Left ventricle myocardium inferior (tissue), 1 donor: ENCODE results near the gene TAOK2. TPM values are rescaled to one million over a fixed set of nuclear protein-coding genes. Genes with fewer than 3 reads are reported as not detected.

Source experiments
- DNase-seq: peaks from one replicate; pipeline ENCODE4 v3.0.0-alpha.2; 2020
- H3K27ac ChIP-seq: fragments of 200-600 bp; replicated peaks from 2 replicates; pipeline ENCODE4 v1.8.0; 2021
- H3K27me3 ChIP-seq: fragments of 200-600 bp; 2 replicates; pipeline ENCODE4 v1.8.0; 2021; ENCODE audit warnings: low read depth
- H3K36me3 ChIP-seq: fragments of 200-600 bp; 2 replicates; pipeline ENCODE4 v1.8.0; 2021
- H3K4me1 ChIP-seq: fragments of 200-600 bp; 2 replicates; pipeline ENCODE4 v1.8.0; 2021
- H3K4me3 ChIP-seq: fragments of 200-600 bp; 2 replicates; pipeline ENCODE4 v1.8.0; 2021; ENCODE audit warnings: mild to moderate bottlenecking, moderate library complexity
- H3K9me3 ChIP-seq: fragments of 200-600 bp; replicated peaks from 2 replicates; pipeline ENCODE4 v1.8.0; 2021
- intact Hi-C: fragments of 100-400 bp; cut with micrococcal nuclease; formaldehyde crosslinking; loops from one replicate; pipeline ENCODE4 v1.11.0; 2022
- total RNA-seq: library from RNA; stranded (reverse); fragmentation: NEBNext Ultra II Directional; extraction: Animal tissue kit (Norgen Biotek cat#: 25700); gene quantifications from one replicate; pipeline ENCODE4 v1.2.1, GENCODE V29; 2021
- TF ChIP-seq, protein P1 (sequence below): fragments of 200-600 bp; IDR thresholded peaks from 2 replicates; pipeline ENCODE4 v1.8.0; 2021; ENCODE audit warnings: antibody characterized with exemption, mild to moderate bottlenecking, borderline replicate concordance
- donor health status: DM: no; HTN: yes; CAD: no; lungs with severe emphysema.

The TAOK2 gene
- total RNA-seq, 1 donor from 2014 or later = 34.3 TPM

DNA sequence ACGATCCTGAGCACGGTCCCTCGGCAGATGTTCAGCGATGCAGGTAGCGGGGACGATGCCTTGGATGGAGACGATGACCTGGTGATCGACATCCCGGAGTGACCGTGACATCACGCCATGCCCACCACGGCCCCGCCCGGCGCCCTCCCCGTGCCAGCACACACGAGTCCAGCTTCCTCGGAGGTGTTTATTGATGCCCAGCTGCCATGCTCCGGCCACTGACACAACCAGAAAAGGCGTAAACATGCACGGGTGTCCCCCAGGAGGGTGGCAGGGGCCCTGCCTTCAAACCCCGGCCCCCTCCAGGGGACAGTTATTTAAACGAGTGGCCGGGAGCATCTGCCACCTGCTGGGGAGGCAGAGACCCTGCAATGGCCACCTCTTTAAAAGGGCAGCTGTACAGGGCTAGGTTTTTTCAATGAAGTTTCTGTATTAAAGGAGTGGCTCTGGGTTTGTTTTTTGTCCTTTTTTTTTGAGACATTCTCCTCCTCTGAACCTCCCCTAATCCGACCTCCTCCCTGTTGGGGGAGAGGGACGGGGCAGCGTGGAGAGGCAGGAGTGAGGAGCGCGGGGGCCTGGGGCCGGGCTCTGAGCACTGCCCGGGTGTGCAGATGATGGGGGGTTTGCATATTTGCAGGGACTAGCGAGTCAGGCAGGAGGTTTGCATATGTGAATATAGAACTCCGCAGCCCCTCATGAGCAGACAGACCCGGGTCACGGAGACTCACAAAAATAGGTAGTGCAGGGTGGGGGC lies 31.9 kb downstream of the TAOK2 start:
- Histone ChIP-seq H3K9me3 (no peaks in the 10 kb centered on the region), H3K4me1 (peaks cover 12% of the 10 kb centered on the region), H3K4me3 (no peak overlapping the region), H3K27me3 (peaks cover 27% of the 10 kb centered on the region), H3K27ac (no peak overlapping the region), H3K36me3 (peaks cover 13% of the 10 kb centered on the region)
- intact Hi-C loops = no loop called here
- TF ChIP-seq, protein P1, sequence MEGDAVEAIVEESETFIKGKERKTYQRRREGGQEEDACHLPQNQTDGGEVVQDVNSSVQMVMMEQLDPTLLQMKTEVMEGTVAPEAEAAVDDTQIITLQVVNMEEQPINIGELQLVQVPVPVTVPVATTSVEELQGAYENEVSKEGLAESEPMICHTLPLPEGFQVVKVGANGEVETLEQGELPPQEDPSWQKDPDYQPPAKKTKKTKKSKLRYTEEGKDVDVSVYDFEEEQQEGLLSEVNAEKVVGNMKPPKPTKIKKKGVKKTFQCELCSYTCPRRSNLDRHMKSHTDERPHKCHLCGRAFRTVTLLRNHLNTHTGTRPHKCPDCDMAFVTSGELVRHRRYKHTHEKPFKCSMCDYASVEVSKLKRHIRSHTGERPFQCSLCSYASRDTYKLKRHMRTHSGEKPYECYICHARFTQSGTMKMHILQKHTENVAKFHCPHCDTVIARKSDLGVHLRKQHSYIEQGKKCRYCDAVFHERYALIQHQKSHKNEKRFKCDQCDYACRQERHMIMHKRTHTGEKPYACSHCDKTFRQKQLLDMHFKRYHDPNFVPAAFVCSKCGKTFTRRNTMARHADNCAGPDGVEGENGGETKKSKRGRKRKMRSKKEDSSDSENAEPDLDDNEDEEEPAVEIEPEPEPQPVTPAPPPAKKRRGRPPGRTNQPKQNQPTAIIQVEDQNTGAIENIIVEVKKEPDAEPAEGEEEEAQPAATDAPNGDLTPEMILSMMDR = peak; percentile 83
- no peak for DNase-seq

DNA sequence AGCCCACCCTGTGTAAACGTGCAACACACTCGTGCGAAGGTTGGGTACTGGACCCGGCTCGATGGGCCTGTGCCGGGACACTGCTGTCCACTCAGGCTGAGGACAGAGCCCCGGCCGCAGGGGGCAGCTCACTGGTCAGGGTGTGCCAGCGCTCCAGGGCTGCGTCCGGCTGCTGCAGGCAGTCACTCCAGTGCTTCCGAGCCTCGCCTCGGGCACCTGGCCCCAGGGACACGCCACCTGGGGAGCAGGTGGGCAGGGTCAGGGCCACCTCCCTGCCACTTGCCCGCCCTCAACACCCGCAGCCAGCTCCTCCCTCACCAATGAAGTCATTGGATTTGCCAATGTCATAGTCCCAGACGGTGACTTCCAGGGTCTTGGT lies 32.4 kb downstream of the TAOK2 start:
- Histone ChIP-seq H3K4me1 (peaks cover 18% of the 10 kb centered on the region), H3K27me3 (peaks cover 33% of the 10 kb centered on the region), H3K36me3 (peaks cover 8% of the 10 kb centered on the region), H3K9me3 (no peaks in the 10 kb centered on the region), H3K4me3 (no peak overlapping the region), H3K27ac (no peak overlapping the region)
- TF ChIP-seq, protein P1 = no peak
- intact Hi-C loops = no loop called here
- DNase-seq = no peak

DNA sequence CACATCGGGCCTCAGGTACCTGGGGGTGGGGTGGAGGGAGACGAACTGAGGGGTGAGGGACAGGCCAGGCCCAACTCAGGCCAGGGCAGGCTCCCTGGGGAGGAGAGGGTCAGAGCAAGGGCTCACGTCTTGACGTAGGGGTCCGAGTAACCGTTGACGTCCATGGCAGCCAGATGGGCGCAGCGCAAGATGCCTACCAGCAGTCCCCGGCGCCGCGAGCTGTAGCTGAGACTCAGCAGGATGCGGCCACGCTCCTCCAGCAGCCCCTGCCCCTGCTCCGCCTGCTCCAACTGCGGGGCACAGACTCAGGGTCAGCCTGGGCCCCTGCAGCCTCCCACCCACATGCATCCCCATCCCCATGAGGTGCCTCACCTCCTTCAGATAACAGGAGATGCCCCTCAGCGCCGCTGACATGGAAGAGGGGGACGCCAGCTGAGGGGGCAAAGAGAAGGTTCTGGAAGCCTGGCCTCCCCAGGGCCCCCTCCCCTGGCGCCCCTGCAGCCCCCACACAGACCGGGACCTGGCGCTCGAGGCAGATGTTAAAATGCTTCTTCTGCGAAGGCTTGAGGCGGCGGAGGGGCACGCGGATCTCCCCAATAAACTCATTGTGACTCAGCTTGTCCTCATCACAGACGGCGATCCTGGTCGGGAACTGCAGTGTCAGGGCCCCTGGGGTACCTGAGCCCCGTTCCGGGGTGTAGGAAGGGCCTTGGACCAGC lies 33.1 kb downstream of the TAOK2 start:
- TF ChIP-seq, protein P1 = no peak
- Histone ChIP-seq H3K27me3 (peaks cover 40% of the 10 kb centered on the region), H3K9me3 (no peaks in the 10 kb centered on the region), H3K4me3 (no peak overlapping the region), H3K4me1 (peaks cover 25% of the 10 kb centered on the region), H3K36me3 (peaks cover 2% of the 10 kb centered on the region), H3K27ac (no peak overlapping the region)
- intact Hi-C loops = no loop called here
- no peak for DNase-seq

DNA sequence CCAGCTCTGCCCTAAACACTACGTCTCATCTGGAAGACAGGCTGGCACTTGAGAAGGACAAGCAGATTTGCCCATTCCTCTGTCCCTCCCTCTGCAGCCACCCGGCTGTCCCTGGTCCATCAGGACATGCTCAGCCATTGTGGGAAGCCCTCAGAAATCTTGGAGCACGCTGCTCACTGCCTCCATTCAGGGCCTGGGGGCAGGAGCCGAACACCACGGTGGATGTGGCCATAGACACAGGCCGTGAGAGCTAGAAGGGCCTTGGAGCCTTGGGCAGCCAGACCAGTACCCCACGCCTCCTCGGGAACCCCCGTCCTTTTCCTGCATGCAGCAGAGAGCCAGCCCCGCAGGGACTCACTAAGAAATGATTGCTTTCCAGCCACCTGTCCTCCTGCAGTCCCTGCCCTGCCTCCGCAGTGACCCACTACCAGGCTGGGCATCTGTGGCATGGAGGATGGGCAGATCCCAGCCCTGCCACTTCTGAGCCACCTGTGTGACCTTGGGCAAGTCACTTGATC lies 33.8 kb downstream of the TAOK2 start:
- Histone ChIP-seq H3K4me1 (peaks cover 29% of the 10 kb centered on the region), H3K4me3 (no peak overlapping the region), H3K36me3 (no peaks in the 10 kb centered on the region), H3K27ac (no peak overlapping the region), H3K9me3 (no peaks in the 10 kb centered on the region), H3K27me3 (peaks cover 46% of the 10 kb centered on the region)
- DNase-seq = no peak
- TF ChIP-seq, protein P1 = no peak
- intact Hi-C loops = no loop called here

DNA sequence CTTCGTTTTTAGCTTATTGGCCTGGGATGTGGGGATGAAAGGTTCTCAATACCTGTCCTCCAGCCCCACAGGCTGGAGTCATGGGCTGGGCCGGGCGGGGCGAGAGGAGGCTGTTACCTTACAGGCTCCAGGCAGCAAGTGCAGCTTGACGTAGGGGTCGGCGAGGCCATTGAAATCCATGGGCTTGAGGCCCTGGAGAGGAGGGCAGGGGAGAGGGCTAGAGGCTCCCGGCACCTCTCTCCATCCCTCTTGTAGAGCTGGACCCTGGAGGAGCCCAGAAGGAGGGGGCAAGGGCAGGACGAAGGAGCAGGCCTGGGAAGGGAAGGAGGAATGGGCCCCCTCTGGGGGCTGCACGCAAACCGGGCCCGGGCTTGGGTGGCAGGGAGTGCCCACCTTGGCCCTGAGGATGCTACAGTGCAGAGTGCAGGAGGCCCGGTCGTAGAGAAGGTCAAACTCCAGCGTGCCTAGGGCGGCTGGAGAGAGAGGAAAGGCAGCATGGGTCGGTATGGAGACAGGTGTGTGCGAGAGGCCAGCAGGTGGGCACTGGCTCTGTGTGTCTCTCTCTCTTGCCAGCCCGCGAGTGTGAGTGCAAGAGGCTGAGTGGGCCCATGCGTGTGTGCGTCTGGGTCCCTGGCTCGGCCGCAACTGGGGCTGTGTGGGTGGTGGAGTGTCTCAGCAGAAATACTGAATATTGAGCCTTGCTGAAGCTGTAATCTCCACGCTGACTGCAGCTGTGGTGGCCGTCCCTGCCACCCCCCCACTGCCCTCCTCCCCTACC lies 35.6 kb downstream of the TAOK2 start:
- Histone ChIP-seq H3K9me3 (no peaks in the 10 kb centered on the region), H3K36me3 (no peaks in the 10 kb centered on the region), H3K4me1 (peaks cover 29% of the 10 kb centered on the region), H3K27ac (no peak overlapping the region), H3K27me3 (peaks cover 54% of the 10 kb centered on the region), H3K4me3 (no peak overlapping the region)
- no peak for DNase-seq
- TF ChIP-seq, protein P1 = no peak
- intact Hi-C loops = no loop called here
